ENCODE data around the gene LUZP1. TPM values are rescaled to one million over a fixed set of nuclear protein-coding genes. Genes with fewer than 3 reads are reported as not detected.

LUZP1 gene
- total RNA-seq, 1 experiment from 2014 or later: 22.4 TPM

DNA sequence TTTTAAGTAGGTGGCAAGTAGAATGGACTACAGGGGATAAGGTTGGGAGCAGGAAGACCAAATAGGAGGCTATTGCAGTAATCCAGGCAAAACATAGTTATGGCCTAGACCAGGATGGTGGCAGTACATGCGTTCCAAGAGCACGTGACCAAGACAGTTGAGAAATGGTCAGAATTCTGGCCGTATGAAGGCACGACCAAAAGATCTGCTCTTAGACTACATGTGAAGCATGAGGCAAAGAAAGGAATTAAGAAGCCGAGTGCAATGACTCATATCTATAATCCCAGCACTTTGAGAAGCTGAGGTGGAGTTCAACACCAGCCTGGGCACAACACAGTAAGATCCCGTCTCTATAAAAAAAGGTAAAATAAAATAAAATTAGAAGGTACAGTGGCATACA, 71.3 kb downstream of the LUZP1 start:
- DNase-seq (ENCODE audit: low read depth, low spot score): no peak
- CTCF ChIA-PET: interaction anchor here (4.4 kb wide), 1 partner anchor 87 kb away, joined by 28 read pairs; no protein-coding TSS in a partner anchor
- H3K9me3 ChIP-seq (ENCODE audit: control insufficient read depth in 1 of 2, insufficient read depth in 1 of 2, low read depth in 1 of 2, low read length in 2 of 2): no peaks in the 10 kb centered on the region
- H3K4me2 ChIP-seq (ENCODE audit: low read length): no peak overlapping the region
- RAD21 ChIA-PET (ENCODE audit: low non-redundant PET in 1 of 2, low total read pairs in 2 of 2, uncharacterized antibody in 2 of 2, unreplicated experiment in 2 of 2): interaction anchor here in 1 of 2 experiments (3.2 kb wide), 1 partner anchor 88 kb away, joined by 26 read pairs; no protein-coding TSS in a partner anchor
- intact Hi-C loops (cut with micrococcal nuclease): no loop called here
- BruUV-seq (replicated peaks): no TSS peak
- POLR2A ChIA-PET: no interaction called here
- H3K27ac ChIP-seq (ENCODE audit: low read depth, low read length): no peak overlapping the region
- TF ChIP-seq TCF7L2 (IDR thresholded peaks at IDR 0.05; ENCODE audit: borderline replicate concordance, extremely low read depth, insufficient read depth, insufficient read length) (no peak), FOSL1 (IDR thresholded peaks at IDR 0.05; ENCODE audit: low read depth) (no peak), EZH2phosphoT487 (IDR thresholded peaks at IDR 0.05; ENCODE audit: borderline replicate concordance) (no peak), CTCF (IDR thresholded peaks at IDR 0.05 in 2 of 3, conservative IDR thresholded peaks at IDR 0.05 in 1 of 3; ENCODE audit: borderline replicate concordance in 1 of 3, insufficient read depth in 1 of 3, low read depth in 2 of 3, low read length in 2 of 3) (no peak), JUND (IDR thresholded peaks at IDR 0.05) (no peak), EGR1 (IDR thresholded peaks at IDR 0.05; ENCODE audit: low read depth) (no peak), REST (IDR thresholded peaks at IDR 0.05; ENCODE audit: low read depth) (no peak), RAD21 (IDR thresholded peaks at IDR 0.05; ENCODE audit: low read depth) (no peak), ZFX (IDR thresholded peaks at IDR 0.05) (no peak), SIN3A (IDR thresholded peaks at IDR 0.05; ENCODE audit: low read depth) (no peak), ELF1 (IDR thresholded peaks at IDR 0.05; ENCODE audit: borderline replicate concordance, low read depth) (no peak), SP1 (IDR thresholded peaks at IDR 0.05; ENCODE audit: low read depth) (no peak), CEBPB (IDR thresholded peaks at IDR 0.05; ENCODE audit: low read depth) (no peak), CBX3 (IDR thresholded peaks at IDR 0.05; ENCODE audit: low read depth) (no peak), YY1 (IDR thresholded peaks at IDR 0.05; ENCODE audit: extremely low read depth, insufficient replicate concordance, low read depth, low read length) (no peak), EZH2 (IDR thresholded peaks at IDR 0.05) (no peak)
- TF ChIP-seq, protein P1, sequence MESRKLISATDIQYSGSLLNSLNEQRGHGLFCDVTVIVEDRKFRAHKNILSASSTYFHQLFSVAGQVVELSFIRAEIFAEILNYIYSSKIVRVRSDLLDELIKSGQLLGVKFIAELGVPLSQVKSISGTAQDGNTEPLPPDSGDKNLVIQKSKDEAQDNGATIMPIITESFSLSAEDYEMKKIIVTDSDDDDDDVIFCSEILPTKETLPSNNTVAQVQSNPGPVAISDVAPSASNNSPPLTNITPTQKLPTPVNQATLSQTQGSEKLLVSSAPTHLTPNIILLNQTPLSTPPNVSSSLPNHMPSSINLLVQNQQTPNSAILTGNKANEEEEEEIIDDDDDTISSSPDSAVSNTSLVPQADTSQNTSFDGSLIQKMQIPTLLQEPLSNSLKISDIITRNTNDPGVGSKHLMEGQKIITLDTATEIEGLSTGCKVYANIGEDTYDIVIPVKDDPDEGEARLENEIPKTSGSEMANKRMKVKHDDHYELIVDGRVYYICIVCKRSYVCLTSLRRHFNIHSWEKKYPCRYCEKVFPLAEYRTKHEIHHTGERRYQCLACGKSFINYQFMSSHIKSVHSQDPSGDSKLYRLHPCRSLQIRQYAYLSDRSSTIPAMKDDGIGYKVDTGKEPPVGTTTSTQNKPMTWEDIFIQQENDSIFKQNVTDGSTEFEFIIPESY (IDR thresholded peaks at IDR 0.05; ENCODE audit: extremely low read depth, insufficient replicate concordance, low read length): no peak
- H3K79me2 ChIP-seq (ENCODE audit: insufficient read depth, low read length): peaks cover 13% of the 10 kb centered on the region; the same call in 1 of the 2 replicates
- no peaks in the 10 kb centered on the region for H3K9me2 ChIP-seq (ENCODE audit: insufficient read depth)
- H3K27me3 ChIP-seq (ENCODE audit: insufficient read depth, low read length): no peaks in the 10 kb centered on the region
- H3K4me3 ChIP-seq (replicated peaks in 1 of 2; ENCODE audit: low read depth in 1 of 2, low read length in 2 of 2): no peak overlapping the region
- H3K4me1 ChIP-seq (ENCODE audit: control insufficient read depth in 1 of 2, insufficient read depth in 2 of 2, low read length in 2 of 2): peaks cover 20 to 41% of the 10 kb centered on the region in 2 experiments
- H3K36me3 ChIP-seq (ENCODE audit: control insufficient read depth in 1 of 2, insufficient read depth in 2 of 2, low read length in 2 of 2): peaks cover 3 to 14% of the 10 kb centered on the region in 2 experiments; a peak in 2 of 4 replicates
- H3K9ac ChIP-seq (ENCODE audit: low read length): no peak overlapping the region
- no peak overlapping the region for H2AFZ ChIP-seq (ENCODE audit: low read depth, low read length, poor library complexity, severe bottlenecking)
- ATAC-seq: no peak
- H4K20me1 ChIP-seq (ENCODE audit: insufficient read depth): no peaks in the 10 kb centered on the region; the same call in 1 of the 2 replicates
